ENCODE data around the gene WDR62.

WDR62 gene

GRCh38 chr19:36081894-36082293, 27.2 kb downstream of the WDR62 start:
- DNase-seq = no peak

- DNase-seq = no peak
Observed at GRCh38 chr19:36082916-36083315, 28.2 kb downstream of the WDR62 start.

GRCh38 chr19:36084231-36085009, 29.7 kb downstream of the WDR62 start:
- no peak for DNase-seq

GRCh38 chr19:36086326-36086725, 31.6 kb downstream of the WDR62 start:
- no peak for DNase-seq

GRCh38 chr19:36089847-36090246, 35.1 kb downstream of the WDR62 start:
- DNase-seq = no peak

GRCh38 chr19:36090910-36091695, 36.4 kb downstream of the WDR62 start:
- DNase-seq = no peak

GRCh38 chr19:36092566-36092965, 37.9 kb downstream of the WDR62 start:
- no peak for DNase-seq

- DNase-seq = no peak
Observed at GRCh38 chr19:36093146-36093662, 38.5 kb downstream of the WDR62 start.

- DNase-seq = no peak
Observed at GRCh38 chr19:36093687-36094086, 39.0 kb downstream of the WDR62 start.

- DNase-seq = no peak
Observed at GRCh38 chr19:36097036-36097435, 42.3 kb downstream of the WDR62 start.

- DNase-seq = no peak
Observed at GRCh38 chr19:36099166-36099785, 44.6 kb downstream of the WDR62 start.

GRCh38 chr19:36100476-36100875, 45.8 kb downstream of the WDR62 start:
- no peak for DNase-seq

- no peak for DNase-seq
Observed at GRCh38 chr19:36101550-36102327, 47.0 kb downstream of the WDR62 start.

GRCh38 chr19:36103040-36103626, 48.4 kb downstream of the WDR62 start:
- DNase-seq = no peak

- no peak for DNase-seq
Observed at GRCh38 chr19:36103842-36104552, 49.3 kb downstream of the WDR62 start.

- DNase-seq = no peak
Observed at GRCh38 chr19:36106441-36106840, 51.7 kb downstream of the WDR62 start.

- DNase-seq = no peak
Observed at GRCh38 chr19:36106991-36107390, 52.3 kb downstream of the WDR62 start.

GRCh38 chr19:36108684-36109083, 54.0 kb downstream of the WDR62 start:
- DNase-seq = no peak

GRCh38 chr19:36110487-36111199, 55.9 kb downstream of the WDR62 start, which contains the start of gene OVOL3:
Gene OVOL3 (plus strand): TSS chr19:36111143. CDS start chr19:36111203, 60 bp downstream.
- no peak for DNase-seq

GRCh38 chr19:36111200-36111539, 56.5 kb downstream of the WDR62 start:
- no peak for DNase-seq

GRCh38 chr19:36112678-36113077, 58.0 kb downstream of the WDR62 start:
- no peak for DNase-seq
